Mesenteric fat pad (tissue), 1 donor: ENCODE data around the gene RASSF8. TPM values are rescaled to one million over a fixed set of nuclear protein-coding genes. Genes with fewer than 3 reads are reported as not detected.
"Not testable (repeated sequence)": the region's sequence is repeated elsewhere in the genome, so short reads cannot be mapped to it uniquely, and the experiment has no call there.

Experiments
- DNase-seq: peaks from one replicate; pipeline ENCODE4 v3.0.0-alpha.2; 2020; ENCODE audit warnings: low spot score
- total RNA-seq: library from RNA; stranded (reverse); fragmentation: NEBNext Ultra II Directional; extraction: Animal tissue kit (Norgen Biotek cat#: 25700); gene quantifications from one replicate; pipeline ENCODE4 v1.2.1, GENCODE V29; 2021
- donor health status: DM: yes; HTN: yes; CAD: no.

The RASSF8 gene
- total RNA-seq, 1 donor from 2014 or later: 47.0 TPM

- no peak for DNase-seq
Observed at GRCh38 chr12:26056335-26056734, 97.9 kb downstream of the RASSF8 start.

- not testable (repeated sequence) for DNase-seq
Observed at GRCh38 chr12:26057271-26057670, 98.8 kb downstream of the RASSF8 start.

GRCh38 chr12:26058308-26058707, 99.8 kb downstream of the RASSF8 start:
- DNase-seq: no peak

GRCh38 chr12:26058818-26059217, 100.3 kb downstream of the RASSF8 start:
- no peak for DNase-seq

GRCh38 chr12:26062006-26062405, 103.5 kb downstream of the RASSF8 start:
- DNase-seq: no peak

GRCh38 chr12:26062566-26062965, 104.1 kb downstream of the RASSF8 start:
- no peak for DNase-seq

GRCh38 chr12:26065451-26065850, 107.0 kb downstream of the RASSF8 start:
- no peak for DNase-seq

- no peak for DNase-seq
Observed at GRCh38 chr12:26068503-26068902, 110.0 kb downstream of the RASSF8 start.

GRCh38 chr12:26069796-26070195, 111.3 kb downstream of the RASSF8 start:
- DNase-seq: no peak

GRCh38 chr12:26077915-26078702, 119.6 kb downstream of the RASSF8 start:
- DNase-seq: no peak

GRCh38 chr12:26080911-26081310, 122.4 kb downstream of the RASSF8 start:
- no peak for DNase-seq

- DNase-seq: no peak
Observed at GRCh38 chr12:26086936-26087335, 128.5 kb downstream of the RASSF8 start.

GRCh38 chr12:26088998-26089397, 130.5 kb downstream of the RASSF8 start:
- no peak for DNase-seq

- no peak for DNase-seq
Observed at GRCh38 chr12:26090836-26091510, 132.5 kb downstream of the RASSF8 start.

GRCh38 chr12:26091822-26092221, 133.3 kb downstream of the RASSF8 start:
- DNase-seq: no peak

- no peak for DNase-seq
Observed at GRCh38 chr12:26092346-26093105, 134.0 kb downstream of the RASSF8 start.

GRCh38 chr12:26095186-26095585, 136.7 kb downstream of the RASSF8 start:
- DNase-seq: no peak

- no peak for DNase-seq
Observed at GRCh38 chr12:26096036-26096435, 137.6 kb downstream of the RASSF8 start.

- no peak for DNase-seq
Observed at GRCh38 chr12:26097046-26097878, 138.8 kb downstream of the RASSF8 start.

- DNase-seq: no peak
Observed at GRCh38 chr12:26100666-26101349, 142.3 kb downstream of the RASSF8 start.

- DNase-seq: no peak
Observed at GRCh38 chr12:26101350-26101734, 142.9 kb downstream of the RASSF8 start.
